ENCODE measurements around the gene MICALL1. TPM values are rescaled to one million over a fixed set of nuclear protein-coding genes. Genes with fewer than 3 reads are reported as not detected.

The MICALL1 gene
- total and polyA plus RNA-seq, 9 of the 15 experiments (the other 6 are each of a cell fraction or from before 2014, with no cell fraction given), result 0.32 to 21.5 (median 6.1) TPM

GRCh38 chr22:37917874-37918548 is 11.9 kb downstream of the MICALL1 start (continued):
- TF ChIP-seq GTF3C2 (IDR thresholded peaks at IDR 0.05; ENCODE audit: borderline replicate concordance, extremely low read depth, insufficient read length), result no peak
- TF ChIP-seq E2F5 (CRISPR knock-in tag; IDR thresholded peaks at IDR 0.05), result no peak
- TF ChIP-seq ZNF830 (CRISPR knock-in tag; IDR thresholded peaks at IDR 0.05), result no peak
- TF ChIP-seq KLF13 (tag; IDR thresholded peaks at IDR 0.05; ENCODE audit: borderline replicate concordance, low read depth), result no peak
- TF ChIP-seq, protein P1, sequence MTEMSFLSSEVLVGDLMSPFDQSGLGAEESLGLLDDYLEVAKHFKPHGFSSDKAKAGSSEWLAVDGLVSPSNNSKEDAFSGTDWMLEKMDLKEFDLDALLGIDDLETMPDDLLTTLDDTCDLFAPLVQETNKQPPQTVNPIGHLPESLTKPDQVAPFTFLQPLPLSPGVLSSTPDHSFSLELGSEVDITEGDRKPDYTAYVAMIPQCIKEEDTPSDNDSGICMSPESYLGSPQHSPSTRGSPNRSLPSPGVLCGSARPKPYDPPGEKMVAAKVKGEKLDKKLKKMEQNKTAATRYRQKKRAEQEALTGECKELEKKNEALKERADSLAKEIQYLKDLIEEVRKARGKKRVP (CRISPR knock-in tag; IDR thresholded peaks at IDR 0.05), result no peak
- no peak for TF ChIP-seq ZNF121 (CRISPR knock-in tag; conservative IDR thresholded peaks at IDR 0.05)
- TF ChIP-seq, protein P2, sequence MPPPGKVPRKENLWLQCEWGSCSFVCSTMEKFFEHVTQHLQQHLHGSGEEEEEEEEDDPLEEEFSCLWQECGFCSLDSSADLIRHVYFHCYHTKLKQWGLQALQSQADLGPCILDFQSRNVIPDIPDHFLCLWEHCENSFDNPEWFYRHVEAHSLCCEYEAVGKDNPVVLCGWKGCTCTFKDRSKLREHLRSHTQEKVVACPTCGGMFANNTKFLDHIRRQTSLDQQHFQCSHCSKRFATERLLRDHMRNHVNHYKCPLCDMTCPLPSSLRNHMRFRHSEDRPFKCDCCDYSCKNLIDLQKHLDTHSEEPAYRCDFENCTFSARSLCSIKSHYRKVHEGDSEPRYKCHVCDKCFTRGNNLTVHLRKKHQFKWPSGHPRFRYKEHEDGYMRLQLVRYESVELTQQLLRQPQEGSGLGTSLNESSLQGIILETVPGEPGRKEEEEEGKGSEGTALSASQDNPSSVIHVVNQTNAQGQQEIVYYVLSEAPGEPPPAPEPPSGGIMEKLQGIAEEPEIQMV (tag; conservative IDR thresholded peaks at IDR 0.05; ENCODE audit: low read depth), result no peak
- no peak for TF ChIP-seq ZNF764 (CRISPR knock-in tag; IDR thresholded peaks at IDR 0.05; ENCODE audit: low read depth)
- TF ChIP-seq EHMT2 (IDR thresholded peaks at IDR 0.05), result no peak

All from K562 (cell line).